Measurements from ENCODE around the gene PIGT.

DNA sequence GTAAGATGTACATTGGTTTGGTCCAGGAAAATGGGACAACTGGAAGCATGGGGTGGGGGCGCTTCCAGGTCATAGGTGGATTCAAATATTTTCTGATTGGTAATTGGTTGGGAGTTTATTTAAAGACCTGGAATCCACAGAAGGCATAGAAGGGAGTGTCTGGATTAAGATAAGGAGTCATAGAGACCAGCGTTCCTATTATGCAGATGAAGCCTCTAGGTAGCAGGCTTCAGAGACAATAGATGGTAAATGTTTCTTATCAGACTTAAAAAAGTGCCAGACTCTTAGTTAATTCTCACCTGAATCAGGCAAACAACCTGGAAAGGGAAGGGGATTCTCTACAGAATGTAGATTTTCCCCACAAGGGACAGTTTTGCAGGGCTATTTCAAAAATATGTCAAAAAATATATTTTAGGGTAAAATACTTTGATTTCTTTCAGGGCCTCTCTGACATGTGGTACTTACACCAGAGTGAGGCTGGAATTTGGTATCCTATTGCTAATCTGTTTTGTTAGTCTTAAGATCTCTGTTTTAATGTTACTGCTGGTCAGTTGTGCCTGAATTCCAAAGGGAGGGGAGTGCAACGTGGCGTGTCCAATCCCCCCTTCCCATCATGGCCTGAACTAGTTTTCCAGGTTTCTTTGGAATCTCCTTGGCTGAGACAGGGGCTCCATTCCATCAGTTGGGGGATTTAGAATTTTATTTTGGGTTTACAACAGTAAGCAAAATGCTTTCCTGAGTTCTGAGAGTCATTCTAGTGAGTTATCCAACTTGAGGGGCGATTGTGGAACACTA, 25.1 kb downstream of the PIGT start:
- TF ChIP-seq, protein P1, sequence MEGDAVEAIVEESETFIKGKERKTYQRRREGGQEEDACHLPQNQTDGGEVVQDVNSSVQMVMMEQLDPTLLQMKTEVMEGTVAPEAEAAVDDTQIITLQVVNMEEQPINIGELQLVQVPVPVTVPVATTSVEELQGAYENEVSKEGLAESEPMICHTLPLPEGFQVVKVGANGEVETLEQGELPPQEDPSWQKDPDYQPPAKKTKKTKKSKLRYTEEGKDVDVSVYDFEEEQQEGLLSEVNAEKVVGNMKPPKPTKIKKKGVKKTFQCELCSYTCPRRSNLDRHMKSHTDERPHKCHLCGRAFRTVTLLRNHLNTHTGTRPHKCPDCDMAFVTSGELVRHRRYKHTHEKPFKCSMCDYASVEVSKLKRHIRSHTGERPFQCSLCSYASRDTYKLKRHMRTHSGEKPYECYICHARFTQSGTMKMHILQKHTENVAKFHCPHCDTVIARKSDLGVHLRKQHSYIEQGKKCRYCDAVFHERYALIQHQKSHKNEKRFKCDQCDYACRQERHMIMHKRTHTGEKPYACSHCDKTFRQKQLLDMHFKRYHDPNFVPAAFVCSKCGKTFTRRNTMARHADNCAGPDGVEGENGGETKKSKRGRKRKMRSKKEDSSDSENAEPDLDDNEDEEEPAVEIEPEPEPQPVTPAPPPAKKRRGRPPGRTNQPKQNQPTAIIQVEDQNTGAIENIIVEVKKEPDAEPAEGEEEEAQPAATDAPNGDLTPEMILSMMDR (IDR thresholded peaks at IDR 0.05) = no peak
- TF ChIP-seq POLR2A (IDR thresholded peaks at IDR 0.05) = no peak
